HS-5 (cell line): ENCODE measurements around the gene GBA2.

ENCODE experiments used
- DNase-seq: peaks from one replicate; pipeline ENCODE4 v3.0.0-alpha.2; 2012; ENCODE audit warnings: low read depth

GBA2 gene

GRCh38 chr9:35737143-35737542, 11.9 kb downstream of the GBA2 start:
- DNase-seq = no peak

- no peak for DNase-seq
Observed at GRCh38 chr9:35736201-35736633, 12.8 kb downstream of the GBA2 start.

GRCh38 chr9:35734096-35734495, 14.9 kb downstream of the GBA2 start:
- no peak for DNase-seq

- DNase-seq = no peak
Observed at GRCh38 chr9:35732800-35733541, 16.1 kb downstream of the GBA2 start.

GRCh38 chr9:35732185-35732799, 16.7 kb downstream of the GBA2 start, which contains the start of the genes CREB3 and TLN1:
TSS of gene CREB3 (plus strand) at chr9:35732666. CDS start at chr9:35732773, 107 bp downstream.
TSS of gene TLN1 (minus strand) at chr9:35732195. CDS start at chr9:35725694, 6,501 bp downstream.
- DNase-seq = peak; percentile 94

GRCh38 chr9:35731415-35732184, 17.4 kb downstream of the GBA2 start:
- DNase-seq = no peak

- DNase-seq = no peak
Observed at GRCh38 chr9:35730486-35730854, 18.6 kb downstream of the GBA2 start.

- peak; percentile 90 for DNase-seq
Observed at GRCh38 chr9:35729700-35730485, 19.1 kb downstream of the GBA2 start.

- no peak for DNase-seq
Observed at GRCh38 chr9:35729101-35729500, 19.9 kb downstream of the GBA2 start.

GRCh38 chr9:35728041-35728971, 20.7 kb downstream of the GBA2 start:
- DNase-seq = peak; percentile 94

- DNase-seq = no peak
Observed at GRCh38 chr9:35727676-35728040, 21.4 kb downstream of the GBA2 start.

- no peak for DNase-seq
Observed at GRCh38 chr9:35726931-35727330, 22.1 kb downstream of the GBA2 start.

GRCh38 chr9:35725362-35725761, 23.7 kb downstream of the GBA2 start:
- no peak for DNase-seq

GRCh38 chr9:35723908-35724307, 25.1 kb downstream of the GBA2 start:
- no peak for DNase-seq

- no peak for DNase-seq
Observed at GRCh38 chr9:35723426-35723825, 25.6 kb downstream of the GBA2 start.

GRCh38 chr9:35719546-35719945, 29.5 kb downstream of the GBA2 start:
- no peak for DNase-seq

GRCh38 chr9:35718721-35719511, 30.1 kb downstream of the GBA2 start:
- DNase-seq = no peak

- DNase-seq = no peak
Observed at GRCh38 chr9:35717132-35717870, 31.7 kb downstream of the GBA2 start.

GRCh38 chr9:35716230-35716629, 32.8 kb downstream of the GBA2 start:
- DNase-seq = no peak
